NCI-H146 treated with DMSO at 0.1 percent for 48 hours (cell line): Measurements from ENCODE around the gene HSPA4.
"Not testable (repeated sequence)": the region's sequence is repeated elsewhere in the genome, so short reads cannot be mapped to it uniquely, and the experiment has no call there.

ENCODE experiments used
- DNase-seq: peaks from one replicate; lab custom pipeline; 2025; ENCODE audit not compliant: unreplicated experiment; lab: John Stamatoyannopoulos, UW

HSPA4 gene

DNA sequence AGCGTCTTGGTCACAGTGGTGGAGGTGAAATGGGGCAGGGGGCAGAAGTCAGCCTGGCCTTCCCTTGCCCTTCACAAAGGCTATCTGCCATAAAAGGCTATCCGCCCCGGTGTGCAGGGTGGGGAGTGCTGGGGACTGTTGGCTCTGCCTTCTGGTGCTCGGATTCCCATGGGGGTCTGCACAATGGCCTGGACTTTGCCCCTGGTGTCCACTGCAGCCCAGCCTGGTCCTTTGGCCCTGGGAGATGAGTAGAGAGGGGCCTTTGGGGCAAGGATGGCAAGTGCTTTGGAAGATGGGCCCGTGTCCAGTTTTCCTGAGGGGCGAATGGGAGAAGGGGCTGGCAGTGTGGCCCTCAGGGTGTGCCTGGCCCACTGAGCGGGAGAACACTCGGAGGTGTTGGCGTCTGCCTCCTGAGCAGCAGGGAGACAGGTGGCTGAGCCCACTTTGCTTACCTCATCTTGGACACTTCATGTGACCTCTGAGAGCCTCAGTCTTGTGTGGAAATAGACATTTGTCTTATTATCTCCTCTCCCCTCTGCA lies 69.9 kb downstream of the HSPA4 start:
- DNase-seq = no peak

DNA sequence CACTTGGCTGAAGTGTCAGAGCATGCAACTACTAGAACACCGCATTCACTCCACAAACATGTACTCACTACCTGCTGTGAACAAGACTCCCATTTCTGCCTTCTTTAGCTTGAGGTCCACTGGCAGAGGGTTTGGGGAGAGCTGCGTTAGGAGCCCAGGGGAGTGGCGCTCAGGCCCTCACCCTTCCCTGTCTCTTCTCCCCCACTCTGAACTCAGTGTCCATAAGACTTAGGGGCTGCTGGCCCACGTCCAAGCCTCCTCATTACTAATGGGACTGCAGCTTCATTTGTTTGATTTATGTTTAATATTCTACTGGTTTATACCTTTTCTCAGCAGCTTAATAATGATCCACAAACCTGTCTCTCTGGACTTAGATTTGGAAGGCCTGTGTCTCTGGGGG lies 70.9 kb downstream of the HSPA4 start:
- no peak for DNase-seq

DNA sequence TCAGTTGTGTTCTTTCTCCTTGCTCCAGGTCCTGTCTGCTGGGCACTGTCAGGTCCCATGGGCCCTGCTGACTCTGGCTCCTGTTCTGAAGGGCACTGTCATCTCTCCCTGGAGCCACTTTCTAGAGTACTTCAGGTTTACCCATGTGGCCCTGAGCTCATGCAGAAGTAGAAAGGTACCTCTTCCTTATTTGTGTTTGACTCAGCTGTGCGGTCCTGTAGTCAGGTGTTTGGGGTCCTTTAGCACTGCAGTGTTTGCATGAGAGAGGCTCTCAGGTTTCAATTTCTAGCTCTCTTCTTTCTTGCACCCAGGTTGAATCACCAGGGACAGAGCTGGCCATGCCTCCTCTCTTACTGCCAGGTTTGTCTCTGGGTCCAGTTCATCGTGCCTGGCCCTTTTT lies 71.5 kb downstream of the HSPA4 start:
- DNase-seq = no peak

DNA sequence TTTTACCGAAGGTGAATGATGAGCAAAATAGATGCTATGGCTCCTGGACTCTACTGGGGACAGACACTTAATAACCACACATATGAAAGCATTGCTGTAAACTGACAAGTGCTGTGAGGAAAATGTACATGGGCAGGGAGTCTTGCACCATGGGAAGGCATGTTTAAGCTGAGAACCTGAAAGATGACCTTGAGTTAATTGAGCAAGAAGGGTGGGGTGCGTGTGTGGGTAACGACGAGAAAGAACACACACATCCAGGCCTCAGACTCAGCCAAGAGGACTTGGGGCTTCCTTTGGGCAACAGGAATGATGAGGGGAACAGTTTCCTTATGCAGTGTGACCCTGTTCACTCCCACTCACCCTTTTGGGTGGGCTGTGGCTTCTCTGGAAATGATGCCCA lies 73.1 kb downstream of the HSPA4 start:
- no peak for DNase-seq

DNA sequence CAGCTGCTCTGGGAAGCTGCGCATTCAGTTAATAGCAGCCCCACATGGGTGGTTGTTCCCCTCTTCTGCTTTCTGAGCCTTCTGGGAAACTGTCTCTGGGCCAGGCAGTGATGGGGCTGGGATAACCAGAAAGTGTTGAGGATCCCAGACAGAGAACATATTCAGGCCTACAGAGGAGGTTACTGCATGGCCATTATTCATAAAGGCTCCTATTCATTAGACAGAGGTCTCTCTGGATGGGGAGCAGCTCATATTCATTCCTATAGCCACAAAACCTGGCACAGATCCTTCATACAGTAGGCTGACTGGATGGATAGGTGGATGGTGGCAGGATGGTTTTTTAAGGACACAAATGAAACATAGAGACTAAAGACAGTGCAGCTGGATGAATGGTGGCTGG lies 76.3 kb downstream of the HSPA4 start:
- DNase-seq = no peak

DNA sequence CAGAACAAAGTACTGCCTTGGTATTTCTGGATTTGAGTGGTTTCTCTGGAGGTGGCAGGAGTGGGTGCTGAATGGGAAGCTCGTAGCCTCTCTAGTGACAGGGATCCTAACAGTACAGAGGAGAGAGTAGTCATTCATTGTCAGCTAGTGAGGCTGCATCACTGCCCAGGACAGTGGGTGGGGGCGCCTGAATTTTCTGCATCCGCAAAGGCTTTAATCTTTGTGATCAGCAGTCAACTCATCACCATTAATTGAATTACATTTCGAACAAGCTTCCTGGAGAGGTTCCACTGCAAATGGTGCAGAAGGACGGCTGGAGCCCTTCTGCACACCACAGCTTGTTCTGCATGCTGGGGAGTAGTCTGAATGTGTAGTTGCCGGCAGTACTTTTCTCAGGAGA lies 77.5 kb downstream of the HSPA4 start:
- DNase-seq = no peak

DNA sequence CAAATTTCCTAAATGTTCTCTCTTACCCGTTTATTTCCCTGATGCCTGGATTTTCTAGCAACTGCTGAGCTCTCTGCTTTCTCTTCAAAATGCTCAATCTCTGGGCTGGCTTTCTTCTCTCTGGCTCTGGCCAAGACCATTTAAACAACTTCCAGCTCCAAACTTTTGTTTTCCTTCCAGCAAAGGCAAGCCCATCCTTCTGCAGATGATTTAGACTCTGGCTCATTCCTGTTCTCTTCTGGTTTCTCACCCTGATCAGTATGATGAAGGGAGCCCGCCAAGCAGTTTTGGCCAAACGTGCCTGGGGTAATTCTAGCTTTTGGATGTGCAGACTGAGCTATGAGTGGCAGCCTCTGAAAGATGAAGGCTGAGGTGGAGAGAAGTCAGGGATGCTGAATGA lies 78.1 kb downstream of the HSPA4 start:
- no peak for DNase-seq

DNA sequence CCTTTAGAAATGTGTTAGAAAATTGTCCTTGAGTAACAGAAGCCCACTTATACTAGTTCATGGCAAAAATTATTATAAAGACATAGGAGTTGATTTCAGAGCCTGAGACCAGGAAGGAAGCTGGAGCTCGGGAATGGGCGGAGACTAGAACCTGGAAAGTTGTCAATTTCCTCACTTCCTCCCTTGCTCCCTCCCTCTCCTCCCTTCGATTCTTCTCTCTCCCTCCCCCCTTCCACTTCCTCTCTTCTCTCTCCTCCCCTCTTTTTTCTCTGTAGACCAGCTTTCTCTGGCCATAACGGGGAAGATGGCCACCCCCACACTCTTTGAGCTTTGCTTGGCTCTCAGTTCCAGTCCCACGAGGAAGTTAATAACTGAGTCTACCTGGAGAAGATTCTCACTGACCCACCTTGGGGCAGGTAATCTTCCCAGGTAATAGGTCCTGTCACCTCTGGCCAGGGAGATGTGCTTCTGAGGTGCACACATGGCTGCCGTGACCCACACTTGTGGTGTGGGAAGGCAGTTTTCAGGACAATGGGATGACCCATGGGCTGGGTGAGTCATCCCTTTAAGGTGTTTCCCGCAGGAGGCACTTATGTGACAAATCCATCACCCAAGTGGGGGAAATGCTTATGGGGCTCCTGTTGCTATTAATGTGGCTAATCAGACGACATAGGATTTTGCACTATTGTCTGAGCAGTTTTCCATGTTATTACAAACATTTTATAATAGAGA lies 78.7 kb downstream of the HSPA4 start:
- DNase-seq = no peak

DNA sequence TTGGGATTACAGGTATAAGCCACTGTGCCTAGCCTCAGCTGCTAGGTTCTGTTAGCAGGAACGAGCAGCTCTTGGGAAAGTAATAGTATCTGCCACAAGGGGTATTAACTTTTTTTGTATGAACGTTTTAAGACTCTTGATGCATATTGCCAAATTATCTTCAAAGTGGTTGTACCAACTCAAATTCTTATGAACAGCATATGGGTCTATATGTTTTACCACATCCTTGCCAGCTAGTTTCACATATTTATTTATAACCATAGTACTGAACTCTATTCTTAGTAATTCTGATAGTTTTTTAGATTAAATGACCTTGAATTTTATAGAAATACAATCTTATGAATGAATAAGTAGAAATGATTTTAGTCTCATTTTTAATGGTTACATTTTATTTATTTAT lies 80.9 kb downstream of the HSPA4 start:
- DNase-seq = no peak

DNA sequence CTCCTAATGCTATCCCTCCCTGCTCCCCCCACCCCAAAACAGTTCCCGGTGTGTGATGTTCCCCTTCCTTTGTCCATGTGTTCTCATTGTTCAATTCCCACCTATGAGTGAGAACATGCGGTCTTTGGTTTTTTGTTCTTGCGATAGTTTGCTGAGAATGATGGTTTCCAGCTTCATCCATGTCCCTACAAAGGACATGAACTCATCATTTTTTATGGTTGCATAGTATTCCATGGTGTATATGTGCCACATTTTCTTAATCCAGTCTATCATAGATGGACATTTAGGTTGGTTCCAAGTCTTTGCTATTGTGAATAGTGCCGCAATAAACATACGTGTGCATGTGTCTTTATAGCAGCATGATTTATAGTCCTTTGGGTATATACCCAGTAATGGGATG lies 81.4 kb downstream of the HSPA4 start:
- DNase-seq = not testable (repeated sequence)

DNA sequence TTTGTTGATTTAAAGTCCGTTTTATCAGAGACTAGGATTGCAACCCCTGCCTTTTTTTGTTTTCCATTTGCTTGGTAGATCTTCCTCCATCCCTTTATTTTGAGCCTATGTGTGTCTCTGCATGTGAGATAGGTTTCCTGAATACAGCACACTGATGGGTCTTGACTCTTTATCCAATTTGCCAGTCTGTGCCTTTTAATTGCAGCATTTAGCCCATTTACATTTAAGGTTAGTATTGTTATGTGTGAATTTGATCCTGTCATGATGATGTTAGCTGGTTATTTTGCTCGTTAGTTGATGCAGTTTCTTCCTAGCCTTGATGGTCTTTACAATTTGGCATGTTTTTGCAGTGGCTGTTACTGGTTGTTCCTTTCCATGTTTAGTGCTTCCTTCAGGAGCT lies 85.1 kb downstream of the HSPA4 start:
- not testable (repeated sequence) for DNase-seq

DNA sequence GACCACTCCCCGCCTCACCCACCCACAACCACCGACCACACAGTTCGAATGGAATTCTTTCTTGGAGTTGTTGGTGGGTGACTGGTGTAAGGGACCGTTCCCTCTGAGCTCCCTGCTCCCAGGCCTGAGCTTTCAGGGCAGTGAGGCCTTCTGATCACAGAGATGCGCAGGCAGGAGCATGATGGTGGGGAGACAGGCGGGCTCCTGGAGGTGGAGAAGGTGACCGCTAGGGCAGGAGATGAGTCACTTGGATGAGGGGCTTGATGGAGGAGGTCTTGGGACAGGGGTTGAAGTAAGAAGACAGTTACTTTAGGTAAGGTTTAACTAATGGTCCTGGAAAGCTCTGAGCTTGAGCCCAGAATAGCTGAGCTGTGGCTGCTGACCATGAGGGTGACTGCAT lies 88.5 kb downstream of the HSPA4 start:
- DNase-seq = no peak

DNA sequence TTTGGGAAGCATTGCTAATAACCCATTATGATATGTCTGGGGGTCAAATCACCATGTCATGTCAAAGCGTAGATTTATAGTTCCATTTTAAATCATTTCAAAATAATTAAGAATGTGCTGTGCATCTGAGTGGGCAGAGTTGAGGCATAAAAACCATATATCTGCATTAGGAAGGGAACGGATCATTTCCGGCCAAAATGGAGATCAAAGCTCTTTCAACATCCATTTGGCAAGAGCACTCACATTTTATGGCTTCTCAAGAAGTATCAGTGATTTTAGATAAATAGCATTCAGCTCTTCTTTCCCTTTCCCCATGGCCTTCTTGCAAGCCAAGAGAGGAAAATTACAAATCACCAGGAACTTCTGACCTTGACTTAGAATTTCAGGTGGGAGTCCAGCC lies 89.9 kb downstream of the HSPA4 start:
- DNase-seq = no peak

DNA sequence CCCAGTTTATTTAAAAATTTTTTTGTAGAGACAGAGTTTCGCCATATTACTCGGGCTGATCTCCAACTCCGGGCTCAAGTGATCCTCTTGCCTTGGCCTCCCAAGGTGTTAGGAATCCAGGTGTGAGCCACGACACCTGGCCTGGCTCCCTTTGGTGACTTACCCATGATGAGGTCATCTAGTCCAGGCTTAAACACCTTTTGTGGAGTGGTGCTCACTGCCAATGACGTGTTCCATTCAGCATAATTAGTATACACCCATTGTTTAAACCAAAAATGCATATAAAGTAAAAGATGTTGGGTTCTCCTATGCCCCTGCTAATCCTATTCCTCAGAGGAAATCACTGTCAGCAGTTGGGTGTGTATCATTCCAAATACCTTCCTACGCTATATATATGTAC lies 91.0 kb downstream of the HSPA4 start:
- no peak for DNase-seq

DNA sequence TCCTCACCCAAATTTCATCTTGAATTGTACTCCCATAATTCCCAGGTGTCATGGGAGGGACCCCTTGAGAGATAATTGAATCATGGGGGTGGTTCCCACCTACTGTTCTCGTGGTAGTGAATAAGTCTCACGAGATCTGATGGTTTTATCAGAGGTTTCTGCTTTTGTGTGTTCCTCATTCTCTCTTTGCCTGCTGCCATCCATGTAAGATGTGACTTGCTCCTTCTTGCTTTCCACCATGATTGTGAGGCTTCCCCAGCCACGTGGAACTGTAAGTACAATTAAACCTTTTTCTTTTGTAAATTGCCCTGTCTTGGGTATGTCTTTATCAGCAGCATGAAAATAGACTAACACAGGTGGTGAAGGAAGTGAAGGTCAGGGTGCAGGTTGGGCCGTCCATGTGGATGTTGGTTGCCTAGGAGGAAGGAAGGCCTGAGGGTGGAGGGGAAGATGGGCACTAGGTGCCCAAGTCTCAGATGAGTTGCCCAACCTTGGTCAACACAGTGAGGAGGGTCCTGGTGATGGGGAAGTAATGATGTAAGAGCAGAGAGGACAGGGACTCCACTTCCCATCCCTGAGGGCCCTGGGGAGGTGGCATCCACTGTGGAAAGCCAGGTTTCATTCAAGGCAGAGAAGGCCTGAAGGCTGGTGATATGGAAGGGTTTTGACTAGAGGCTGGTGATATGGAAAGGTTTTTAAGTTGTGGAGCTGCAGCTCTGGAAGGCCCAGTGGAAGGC lies 92.6 kb downstream of the HSPA4 start:
- no peak for DNase-seq

DNA sequence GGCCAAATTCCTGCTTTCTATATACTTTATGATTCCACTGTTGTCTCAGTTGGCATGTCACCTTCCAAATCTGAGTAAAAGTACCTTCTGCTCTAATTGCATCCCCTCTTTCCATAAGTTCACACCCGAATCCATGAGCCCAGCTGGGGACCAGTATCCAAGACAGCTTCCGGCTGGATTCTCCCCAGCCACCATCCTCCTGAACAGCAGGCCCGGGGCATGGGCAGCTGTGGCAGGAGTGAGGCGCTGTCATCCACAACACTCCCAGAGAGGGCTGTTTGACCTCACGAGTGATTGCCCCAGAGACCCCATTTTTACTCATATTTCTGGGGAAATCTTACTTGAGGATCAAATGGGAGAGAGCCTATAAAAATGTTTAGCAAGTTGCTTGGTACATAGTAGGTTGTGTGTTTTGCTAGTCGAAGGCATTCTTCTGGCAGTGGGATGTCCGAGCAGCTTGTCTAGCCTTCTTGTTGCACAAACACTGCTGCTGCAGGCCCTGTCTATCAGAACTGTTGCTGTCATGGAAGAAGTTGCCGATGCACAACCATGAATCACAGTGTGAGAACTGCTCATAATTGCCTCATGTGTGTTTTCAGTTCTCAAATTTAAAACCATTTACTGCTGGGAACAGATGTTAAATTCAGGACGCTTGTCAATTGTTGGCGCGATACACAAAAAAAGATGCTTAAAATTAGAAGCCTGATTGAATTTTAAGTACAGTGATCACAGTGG lies 93.8 kb downstream of the HSPA4 start:
- DNase-seq = no peak

DNA sequence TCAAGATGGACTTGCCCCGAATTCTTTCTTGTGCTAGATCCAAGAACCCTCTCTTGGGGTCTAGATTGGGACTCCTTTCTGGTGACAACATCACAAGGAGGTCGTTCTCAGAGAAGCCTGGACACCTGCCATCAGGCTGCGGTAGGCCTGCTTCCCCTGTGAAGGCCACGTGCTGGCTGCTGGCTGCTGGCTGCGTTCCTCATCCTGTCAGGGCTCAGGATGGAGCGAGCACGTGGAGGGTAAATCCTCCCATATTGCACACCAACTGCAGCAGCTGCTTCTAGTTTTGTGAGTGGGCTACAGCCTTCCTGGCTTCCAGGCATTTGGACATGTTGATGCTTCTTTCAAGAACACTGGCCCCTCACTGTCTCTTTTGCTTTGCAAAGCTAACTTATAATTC lies 95.6 kb downstream of the HSPA4 start:
- no peak for DNase-seq

DNA sequence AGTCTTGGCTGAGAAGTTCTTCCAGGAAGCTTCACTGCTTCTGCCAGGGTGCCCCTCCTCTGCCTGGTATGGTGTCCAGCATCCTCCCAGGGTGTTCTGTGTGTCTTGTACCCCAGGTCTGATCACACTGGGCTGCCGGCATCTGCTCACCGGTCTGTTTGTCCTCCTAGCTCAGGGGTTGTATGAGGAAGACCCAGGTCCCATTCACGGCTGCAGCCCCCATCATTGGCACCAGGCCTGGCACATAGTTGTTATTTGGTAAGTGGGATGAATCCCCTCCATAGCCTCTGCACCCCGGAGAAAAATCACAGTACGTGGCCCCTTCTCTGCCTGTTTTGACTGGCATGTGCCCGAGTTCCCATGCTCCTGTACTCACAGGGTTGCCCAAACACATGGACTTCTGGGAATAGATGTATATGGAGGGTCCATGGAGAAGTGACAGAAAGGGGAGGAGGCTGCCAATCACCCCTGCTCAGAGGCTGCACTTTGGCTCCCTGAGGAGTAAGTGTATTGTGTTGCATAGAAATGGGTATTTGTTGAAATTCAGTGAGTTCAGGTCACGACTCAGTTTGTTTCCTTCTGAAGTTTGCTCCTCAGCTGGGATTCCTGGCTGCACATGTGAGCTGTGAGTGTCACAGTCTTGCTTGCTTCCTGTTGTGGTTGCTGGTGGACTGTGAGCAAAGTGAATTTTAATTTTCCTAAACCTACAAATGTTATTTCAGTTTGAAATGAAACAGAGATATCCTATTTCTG lies 96.2 kb downstream of the HSPA4 start:
- DNase-seq = no peak

DNA sequence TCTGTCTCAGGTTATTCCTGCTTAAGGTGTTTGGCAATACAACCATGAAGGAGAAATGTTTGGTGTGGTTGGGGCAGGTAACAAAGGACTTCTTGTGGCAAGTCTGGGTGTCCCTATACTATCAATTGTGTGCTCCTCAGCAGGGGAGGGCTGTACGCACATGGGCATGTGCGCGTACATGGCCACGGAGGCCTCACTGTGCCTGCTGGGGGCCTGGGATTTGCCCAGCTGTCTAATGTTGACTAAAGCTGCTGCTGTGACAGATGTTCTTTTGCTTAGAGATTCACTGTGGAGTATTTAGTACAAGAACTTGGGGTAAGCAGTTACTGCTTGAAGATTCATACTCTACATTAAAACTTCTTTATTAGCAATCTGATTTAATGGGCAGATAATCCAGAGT lies 97.5 kb downstream of the HSPA4 start:
- peak; percentile 48 for DNase-seq

DNA sequence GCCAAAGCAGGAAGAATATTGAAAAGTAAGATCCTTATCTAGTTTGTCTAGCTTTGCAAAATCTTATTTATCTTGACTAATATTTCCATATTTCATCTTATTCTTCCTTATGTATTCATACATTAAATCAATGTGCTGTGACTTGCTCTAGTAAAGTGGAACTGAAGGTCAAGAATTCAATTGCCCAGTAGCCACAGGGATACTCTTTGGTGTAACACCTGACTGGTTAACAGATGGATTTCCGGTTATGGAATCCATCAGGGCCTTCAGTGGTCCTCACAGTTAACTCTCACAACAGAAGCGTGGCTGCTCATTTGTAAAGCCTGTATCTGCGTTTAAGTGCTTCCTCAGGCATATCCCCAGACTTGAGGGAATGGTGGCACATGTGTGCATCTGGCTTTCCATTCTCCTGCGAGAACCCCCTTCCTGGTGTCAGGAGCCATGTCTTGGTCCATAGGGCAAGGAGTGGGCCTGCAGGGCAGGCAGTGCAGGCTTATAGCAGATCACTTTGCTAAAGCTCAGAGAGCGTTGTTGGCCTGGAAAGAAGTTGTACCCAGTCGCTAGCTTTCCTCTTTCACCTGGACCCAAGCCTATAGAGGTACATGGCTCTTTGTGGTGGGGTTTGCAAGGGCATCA lies 99.2 kb downstream of the HSPA4 start:
- DNase-seq = no peak
